DND-41 (cell line): ENCODE data around the gene ATP11B.

Source experiments
- ATAC-seq: fragments of 200-7000 bp; cut with Tn5 transposase; 3 replicates; pipeline ENCODE4 v1.9.1; 2021; ENCODE audit warnings: low read depth; ENCODE audit not compliant: insufficient read depth
- DNase-seq: peaks from one replicate; pipeline ENCODE4 v3.0.0-alpha.2; 2020
- H2AFZ ChIP-seq: 2 replicates; pipeline ENCODE4 v1.6.0; 2012; ENCODE audit warnings: low read depth, low read length
- H3K27ac ChIP-seq: 2 replicates; pipeline ENCODE4 v1.5.1; 2012; ENCODE audit warnings: low read length, inconsistent platforms
- H3K27me3 ChIP-seq: fragments of 200-600 bp; sonication (generic); 2 replicates; pipeline ENCODE4 v1.6.0; 2012; ENCODE audit warnings: low read length, mild to moderate bottlenecking, inconsistent platforms; ENCODE audit not compliant: insufficient read depth, poor library complexity
- H3K36me3 ChIP-seq: 2 replicates; pipeline ENCODE4 v1.5.1; 2012; ENCODE audit warnings: low read length, inconsistent platforms; ENCODE audit not compliant: insufficient read depth
- H3K4me1 ChIP-seq: 2 replicates; pipeline ENCODE4 v1.5.1; 2012; ENCODE audit warnings: mild to moderate bottlenecking, low read length; ENCODE audit not compliant: insufficient read depth
- H3K4me2 ChIP-seq: 2 replicates; pipeline ENCODE4 v1.6.0; 2012; ENCODE audit warnings: mild to moderate bottlenecking, moderate library complexity, low read length, inconsistent platforms; ENCODE audit not compliant: insufficient read depth
- H3K4me3 ChIP-seq, 2 experiments: fragments of 200-600 bp in 1 of 2; shearing (Covaris generic) in 1 of 2; 2 replicates each; pipeline ENCODE4 v1.5.1; 2012 to 2016; ENCODE audit warnings: inconsistent platforms in 2 of 2, low read length in 2 of 2, mild to moderate bottlenecking in 2 of 2, low read depth in 1 of 2, moderate library complexity in 1 of 2
- H3K79me2 ChIP-seq: 2 replicates; pipeline ENCODE4 v1.6.0; 2012; ENCODE audit warnings: low read length, inconsistent platforms; ENCODE audit not compliant: insufficient read depth
- H3K9ac ChIP-seq: 2 replicates; pipeline ENCODE4 v1.6.0; 2012; ENCODE audit warnings: low read depth, mild to moderate bottlenecking, inconsistent platforms, low read length, moderate library complexity
- H3K9me3 ChIP-seq: 2 replicates; pipeline ENCODE4 v1.5.1; 2012; ENCODE audit warnings: low read length, moderate library complexity, mild to moderate bottlenecking, inconsistent platforms; ENCODE audit not compliant: insufficient read depth, severe bottlenecking
- H4K20me1 ChIP-seq: 2 replicates; pipeline ENCODE4 v1.6.0; 2012; ENCODE audit warnings: low read length; ENCODE audit not compliant: insufficient read depth
- CTCF ChIP-seq: IDR thresholded peaks from 2 replicates; pipeline ENCODE4 v1.5.1; 2012; ENCODE audit warnings: borderline replicate concordance, low read length, moderate library complexity, mild to moderate bottlenecking; ENCODE audit not compliant: poor library complexity, severe bottlenecking; ENCODE audit errors: extremely low read depth
- EZH2 ChIP-seq: IDR thresholded peaks from 3 replicates; pipeline ENCODE4 v1.6.1; 2012; ENCODE audit warnings: borderline replicate concordance, low read depth, mild to moderate bottlenecking, moderate library complexity, low read length, inconsistent platforms; ENCODE audit not compliant: severe bottlenecking

Gene ATP11B

DNA sequence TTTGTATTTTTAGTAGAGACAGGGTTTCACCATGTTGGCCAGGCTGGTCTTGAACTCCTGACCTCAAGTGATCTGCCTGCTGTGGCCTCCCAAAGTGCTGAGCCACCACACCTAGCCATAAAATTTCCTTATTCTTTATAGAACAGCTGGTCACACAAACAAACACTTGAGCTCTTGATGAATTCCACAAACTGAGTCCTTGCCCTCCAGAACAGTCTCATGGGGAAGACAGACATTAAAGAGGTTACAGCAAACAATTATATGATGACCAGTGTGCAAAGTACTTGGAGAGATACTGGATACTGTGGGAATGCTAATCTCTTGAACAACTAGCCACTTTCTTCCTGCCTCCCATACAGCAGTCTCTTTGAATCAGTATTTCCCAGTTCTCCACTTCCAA lies 7.5 kb upstream of the ATP11B start:
- Histone ChIP-seq H2AFZ (no peak overlapping the region), H3K36me3 (no peaks in the 10 kb centered on the region), H4K20me1 (no peaks in the 10 kb centered on the region), H3K27me3 (peaks cover 27% of the 10 kb centered on the region), H3K4me1 (no peaks in the 10 kb centered on the region), H3K4me2 (no peak overlapping the region), H3K4me3 (no peak overlapping the region), H3K27ac (no peak overlapping the region), H3K9ac (no peak overlapping the region), H3K9me3 (no peaks in the 10 kb centered on the region), H3K79me2 (no peaks in the 10 kb centered on the region)
- DNase-seq (no peak), ATAC-seq (no peak)
- TF ChIP-seq CTCF (no peak), EZH2 (no peak)

GRCh38 chr3:182786564-182787196 lies 6.6 kb upstream of the ATP11B start:
- Histone ChIP-seq H3K27me3 (peaks cover 27% of the 10 kb centered on the region), H3K9ac (no peak overlapping the region), H3K4me3 (no peak overlapping the region), H4K20me1 (no peaks in the 10 kb centered on the region), H3K79me2 (no peaks in the 10 kb centered on the region), H3K9me3 (no peaks in the 10 kb centered on the region), H2AFZ (no peak overlapping the region), H3K4me1 (no peaks in the 10 kb centered on the region), H3K27ac (no peak overlapping the region), H3K36me3 (no peaks in the 10 kb centered on the region), H3K4me2 (no peak overlapping the region)
- no peak for TF ChIP-seq CTCF
- no peak for TF ChIP-seq EZH2
- ATAC-seq (no peak), DNase-seq (no peak)

GRCh38 chr3:182787302-182788036 lies 5.8 kb upstream of the ATP11B start:
- Histone ChIP-seq H3K4me3 (no peak overlapping the region), H4K20me1 (no peaks in the 10 kb centered on the region), H3K36me3 (no peaks in the 10 kb centered on the region), H3K27me3 (peaks cover 27% of the 10 kb centered on the region), H3K27ac (no peak overlapping the region), H3K79me2 (no peaks in the 10 kb centered on the region), H3K4me2 (no peak overlapping the region), H3K9ac (no peak overlapping the region), H3K9me3 (no peaks in the 10 kb centered on the region), H3K4me1 (peaks cover 2% of the 10 kb centered on the region), H2AFZ (no peak overlapping the region)
- no peak for TF ChIP-seq EZH2
- no peak for TF ChIP-seq CTCF
- DNase-seq (no peak), ATAC-seq (no peak)
